Retina (tissue), 1 donor: Measurements from ENCODE around the gene CRLF1.

ENCODE experiments used
- DNase-seq: peaks from one replicate; pipeline ENCODE4 v3.0.0-alpha.2; 2016

Gene CRLF1

DNA sequence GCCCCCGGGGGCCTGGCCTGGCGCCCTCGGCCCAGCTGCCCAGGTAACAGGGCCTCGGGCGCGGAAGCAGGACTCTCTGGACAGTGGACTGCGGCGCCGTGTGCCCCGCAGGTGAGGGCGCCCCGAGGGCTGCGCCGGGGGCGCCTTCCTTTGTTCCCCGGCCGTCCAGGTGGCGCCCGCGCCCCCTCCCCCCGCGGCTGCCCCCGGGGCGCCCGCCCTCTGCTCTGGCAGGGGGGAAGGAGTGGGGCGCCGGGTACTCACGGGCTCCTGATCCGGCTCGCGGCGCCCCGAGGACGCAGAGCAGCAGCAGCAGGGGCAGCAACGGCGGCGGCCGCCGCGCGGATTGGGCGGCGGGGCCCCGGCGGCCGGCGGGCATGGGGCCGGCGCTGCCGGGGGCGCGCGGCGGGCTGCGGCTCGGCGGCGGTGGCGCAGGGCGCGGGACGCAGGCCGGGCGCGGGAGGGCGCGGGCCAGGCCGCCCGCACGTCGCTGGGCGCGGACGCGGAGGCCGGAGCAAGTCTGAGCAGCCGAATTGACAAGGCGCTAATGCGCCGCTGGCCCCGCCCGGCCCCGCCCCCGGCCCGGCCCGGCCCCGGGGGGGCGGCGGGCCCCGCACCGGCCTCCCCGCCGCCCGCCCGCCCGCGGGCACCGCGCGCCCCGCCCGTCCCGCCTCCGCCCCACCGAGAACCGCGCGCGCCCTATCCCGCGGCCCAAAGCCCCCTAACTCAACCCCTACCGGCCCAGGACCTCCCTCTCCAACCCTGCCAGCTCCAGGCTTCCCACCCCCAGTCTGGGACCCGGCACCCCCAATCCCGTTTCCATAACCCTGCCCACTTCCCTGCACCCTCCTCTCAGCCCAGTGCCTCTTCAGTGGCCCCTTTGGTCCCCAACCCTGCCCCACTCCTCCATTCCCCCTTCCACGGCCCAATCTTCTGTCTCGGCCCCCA is at the start of gene CRLF1:
Gene CRLF1, minus strand, starts transcription at position 519 of the 945 bp plus-strand sequence. Its CDS starts 143 bp downstream, at position 376.
- DNase-seq: no peak

- no peak for DNase-seq
These were observed 48.7 kb upstream of the CRLF1 start for GRCh38 chr19:18655173-18655844.

DNA sequence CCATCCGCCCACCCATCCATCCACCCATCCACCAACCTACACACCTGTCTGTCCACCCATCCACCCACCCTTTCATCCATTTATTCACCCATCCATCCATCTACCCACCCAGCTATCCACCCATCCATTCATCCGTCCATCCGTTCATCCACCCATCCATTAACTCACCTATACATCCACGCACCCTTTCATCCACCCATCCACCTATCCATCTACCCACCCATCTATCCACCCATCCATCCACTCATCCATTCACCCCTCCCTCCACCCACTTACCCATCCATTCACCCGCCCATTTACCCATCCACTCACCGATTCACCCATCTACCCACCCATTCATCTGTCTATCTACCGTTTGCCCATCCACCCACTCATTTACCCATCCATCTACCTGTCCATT is 47.9 kb upstream of the CRLF1 start:
- DNase-seq: no peak

GRCh38 chr19:18653853-18654252 is 47.3 kb upstream of the CRLF1 start:
- no peak for DNase-seq

- no peak for DNase-seq
These were observed 45.1 kb upstream of the CRLF1 start for GRCh38 chr19:18651733-18652132.

- no peak for DNase-seq
These were observed 44.7 kb upstream of the CRLF1 start for GRCh38 chr19:18651300-18651699.

- peak; percentile 38 for DNase-seq
These were observed 44.0 kb upstream of the CRLF1 start for GRCh38 chr19:18650468-18651041.

GRCh38 chr19:18650021-18650390 is 43.4 kb upstream of the CRLF1 start:
- peak; percentile 59 for DNase-seq

GRCh38 chr19:18649371-18650020 is 42.9 kb upstream of the CRLF1 start:
- peak; percentile 74 for DNase-seq

GRCh38 chr19:18648973-18649315 is 42.3 kb upstream of the CRLF1 start:
- DNase-seq: peak; percentile 52

DNA sequence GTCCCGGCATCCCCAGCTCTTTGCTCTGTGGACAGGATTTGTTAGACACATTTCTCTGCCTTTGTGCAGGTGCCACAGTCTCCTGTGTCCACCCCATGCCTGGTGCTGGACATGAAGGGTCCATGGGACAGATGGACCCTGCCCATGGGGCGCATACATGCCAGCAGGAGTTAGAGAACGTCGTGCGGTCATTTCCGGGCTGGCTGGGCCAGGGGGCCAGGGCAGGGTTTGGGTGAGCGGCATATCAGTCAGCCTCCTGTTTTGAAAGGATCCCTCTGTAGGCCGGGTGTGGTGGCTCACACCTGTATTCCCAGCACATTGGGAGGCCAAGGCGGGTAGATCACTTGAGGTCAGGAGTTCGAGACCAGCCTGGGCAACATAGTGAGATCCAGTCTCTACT is 41.2 kb upstream of the CRLF1 start:
- no peak for DNase-seq

DNA sequence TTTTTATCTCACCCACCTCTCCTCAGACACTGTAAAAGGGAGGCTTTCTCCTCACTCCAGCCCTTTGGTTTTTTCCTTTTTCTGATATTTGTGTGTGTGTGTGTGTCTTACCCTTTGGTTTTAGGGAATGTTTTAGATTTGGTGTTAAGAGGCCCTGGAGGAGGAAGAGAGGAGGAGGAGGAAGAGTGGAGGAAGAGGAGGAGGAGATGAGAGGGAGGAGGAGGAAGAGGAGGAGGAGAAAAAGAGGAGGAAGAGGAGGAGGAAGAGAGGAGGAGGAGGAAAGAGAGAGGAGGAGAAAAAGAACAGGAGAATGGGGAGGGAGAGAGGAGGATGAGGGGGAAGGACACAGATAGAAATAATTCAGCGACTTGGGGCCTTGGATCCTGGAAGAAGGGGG is 40.8 kb upstream of the CRLF1 start:
- no peak for DNase-seq

- peak; percentile 41 for DNase-seq
These were observed 40.2 kb upstream of the CRLF1 start for GRCh38 chr19:18646535-18647370.

- no peak for DNase-seq
These were observed 38.5 kb upstream of the CRLF1 start for GRCh38 chr19:18645035-18645511.

GRCh38 chr19:18644196-18645034 is 37.8 kb upstream of the CRLF1 start:
- DNase-seq: no peak

DNA sequence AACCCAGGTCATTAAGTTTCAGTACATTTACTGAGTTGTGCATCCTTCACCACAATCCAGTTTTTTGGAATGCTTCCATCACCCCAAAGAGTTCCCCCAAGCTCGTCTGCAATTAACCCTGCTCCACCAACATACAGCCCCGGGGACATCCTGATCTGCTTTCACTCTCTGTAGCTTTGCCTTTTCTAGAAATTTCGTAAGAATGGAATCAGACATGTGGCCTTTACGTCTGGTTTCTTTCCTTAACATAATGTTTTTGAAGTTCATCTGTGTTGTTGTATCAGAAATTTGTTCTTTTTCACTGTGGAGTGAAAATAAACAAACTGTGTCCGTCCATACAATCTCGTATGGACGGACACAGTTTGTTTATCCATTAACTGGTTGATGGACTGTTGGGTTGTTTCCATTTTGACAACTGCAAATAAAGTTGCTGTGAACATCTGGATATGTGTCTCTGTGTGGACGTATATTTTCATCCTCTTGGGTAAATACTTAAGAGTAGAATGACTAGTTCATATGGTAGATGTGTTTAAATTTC is 33.2 kb upstream of the CRLF1 start:
- DNase-seq: no peak

GRCh38 chr19:18637673-18638630 is 31.4 kb upstream of the CRLF1 start:
- peak; percentile 25 for DNase-seq

GRCh38 chr19:18636969-18637629 is 30.5 kb upstream of the CRLF1 start, which contains the start of gene KLHL26:
KLHL26 (plus strand) TSS chr19:18637028; CDS start chr19:18637055, 27 bp downstream.
- DNase-seq: no peak
